Kidney (tissue), 14 donors: Measurements from ENCODE around the gene HYPK. TPM values are rescaled to one million over a fixed set of nuclear protein-coding genes. Genes with fewer than 3 reads are reported as not detected.

Experiments used
- DNase-seq, 5 donors: peaks; one replicate each; pipeline ENCODE4 v3.0.0-alpha.2; 2013 to 2020
- FAIRE-seq: peaks from 2 replicates; lab custom pipeline; 2012; peaks lifted over from hg19 to GRCh38; lab: Jason Lieb, UNC
- H3K27ac ChIP-seq, 2 donors: one replicate each; pipeline ENCODE4 v1.7.0; 2013; ENCODE audit warnings: low read depth in 2 of 2, low read length in 2 of 2, inconsistent platforms in 1 of 2
- H3K27me3 ChIP-seq: one replicate; pipeline ENCODE4 v1.7.1; 2013; ENCODE audit warnings: low read length, inconsistent platforms; ENCODE audit not compliant: control insufficient read depth, insufficient read depth
- H3K36me3 ChIP-seq, 3 donors: one replicate each; pipeline versions ENCODE4 v1.7.0 to v1.7.1; 2013; ENCODE audit warnings: low read length in 3 of 3, control low read depth in 1 of 3, inconsistent platforms in 1 of 3; ENCODE audit not compliant: insufficient read depth in 3 of 3, control insufficient read depth in 2 of 3
- H3K4me1 ChIP-seq, 3 donors: one replicate each; pipeline versions ENCODE4 v1.7.0 to v1.7.1; 2013; ENCODE audit warnings: low read length in 3 of 3, inconsistent platforms in 1 of 3, low read depth in 1 of 3; ENCODE audit not compliant: control insufficient read depth in 2 of 3, insufficient read depth in 2 of 3
- H3K4me3 ChIP-seq, 3 donors: one replicate each; pipeline versions ENCODE4 v1.7.0 to v1.8.1; 2013; ENCODE audit warnings: low read length in 3 of 3, control low read depth in 1 of 3, inconsistent platforms in 1 of 3
- H3K9ac ChIP-seq, 3 donors: one replicate each; pipeline versions ENCODE4 v1.7.0 to v1.7.1; 2013; ENCODE audit warnings: low read length in 3 of 3, control low read depth in 1 of 3, inconsistent platforms in 1 of 3
- H3K9me3 ChIP-seq, 3 donors: one replicate each; pipeline versions ENCODE4 v1.7.0 to v1.7.1; 2013; ENCODE audit warnings: low read length in 3 of 3, control low read depth in 1 of 3, inconsistent platforms in 1 of 3; ENCODE audit not compliant: control insufficient read depth in 2 of 3, insufficient read depth in 1 of 3
- intact Hi-C: fragments of 100-400 bp; cut with DNase I; formaldehyde crosslinking; loops from one replicate; pipeline ENCODE4 v1.11.1; 2022
- polyA plus RNA-seq: library from polyadenylated mRNA; stranded (reverse); fragments of 350-450 nt; fragmentation: Illumina TruSeq; extraction: RNeasy Lipid Tissue Mini Kit (QIAGEN cat#74804); gene quantifications from one replicate; pipeline ENCODE4 v1.2.3, GENCODE V29; 2014; ENCODE audit warnings: low read depth, low replicate concordance; ENCODE audit not compliant: insufficient read depth
- total RNA-seq: library from RNA; stranded (reverse); fragmentation: NEBNext Ultra II Directional; extraction: Animal tissue kit (Norgen Biotek cat#: 25700); gene quantifications from one replicate; pipeline ENCODE4 v1.2.1, GENCODE V29; 2021
- TF ChIP-seq, protein P1 (sequence below): IDR thresholded peaks from 3 replicates; pipeline ENCODE4 v1.5.1; 2012; ENCODE audit warnings: mild to moderate bottlenecking, moderate library complexity, borderline replicate concordance; ENCODE audit not compliant: insufficient read depth; ENCODE audit errors: extremely low read depth
- donor health status: control.
- donor health status: control.
- donor health status: control.
- donor health status: control.
- donor health status: control.
- donor health status: DM: yes; HTN: yes; CAD: no.
- donor health status: Normal renal cell carcinoma (clear cell type).

The HYPK gene
- total and polyA plus RNA-seq, 2 donors from 2014 or later, result 7.7 to 10.2 TPM

DNA sequence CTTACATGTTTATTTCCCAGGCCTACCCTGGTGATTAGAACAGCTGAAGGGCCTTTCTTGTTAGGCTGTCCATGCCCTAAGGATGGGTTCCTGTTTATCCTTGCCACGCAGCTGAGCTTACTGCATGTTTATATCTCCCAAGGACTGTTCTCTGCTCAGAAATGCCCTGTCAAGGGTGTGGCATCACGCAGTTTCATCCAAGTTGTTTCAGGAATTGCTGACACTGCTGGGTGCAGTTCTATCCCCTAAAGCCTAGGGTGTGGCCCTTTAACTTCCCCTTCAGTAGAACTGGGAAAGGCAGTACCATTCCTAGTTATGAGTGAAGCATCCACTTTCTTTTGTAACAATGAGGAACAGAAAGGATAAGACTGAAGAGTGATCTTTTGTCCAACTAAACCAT is 28.6 kb upstream of the HYPK start:
- Histone ChIP-seq H3K4me1 (peaks cover 0 to 5% (median 0%) of the 10 kb centered on the region in 3 donors), H3K9me3 (no peaks in the 10 kb centered on the region), H3K36me3 (peaks cover 9 to 43% (median 32%) of the 10 kb centered on the region in 3 donors), H3K27me3 (no peaks in the 10 kb centered on the region), H3K9ac (no peak overlapping the region), H3K4me3 (no peak overlapping the region), H3K27ac (no peak overlapping the region)
- DNase-seq (no peak), FAIRE-seq (no peak)
- intact Hi-C loops, result no loop called here
- TF ChIP-seq, protein P1, sequence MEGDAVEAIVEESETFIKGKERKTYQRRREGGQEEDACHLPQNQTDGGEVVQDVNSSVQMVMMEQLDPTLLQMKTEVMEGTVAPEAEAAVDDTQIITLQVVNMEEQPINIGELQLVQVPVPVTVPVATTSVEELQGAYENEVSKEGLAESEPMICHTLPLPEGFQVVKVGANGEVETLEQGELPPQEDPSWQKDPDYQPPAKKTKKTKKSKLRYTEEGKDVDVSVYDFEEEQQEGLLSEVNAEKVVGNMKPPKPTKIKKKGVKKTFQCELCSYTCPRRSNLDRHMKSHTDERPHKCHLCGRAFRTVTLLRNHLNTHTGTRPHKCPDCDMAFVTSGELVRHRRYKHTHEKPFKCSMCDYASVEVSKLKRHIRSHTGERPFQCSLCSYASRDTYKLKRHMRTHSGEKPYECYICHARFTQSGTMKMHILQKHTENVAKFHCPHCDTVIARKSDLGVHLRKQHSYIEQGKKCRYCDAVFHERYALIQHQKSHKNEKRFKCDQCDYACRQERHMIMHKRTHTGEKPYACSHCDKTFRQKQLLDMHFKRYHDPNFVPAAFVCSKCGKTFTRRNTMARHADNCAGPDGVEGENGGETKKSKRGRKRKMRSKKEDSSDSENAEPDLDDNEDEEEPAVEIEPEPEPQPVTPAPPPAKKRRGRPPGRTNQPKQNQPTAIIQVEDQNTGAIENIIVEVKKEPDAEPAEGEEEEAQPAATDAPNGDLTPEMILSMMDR, result no peak

DNA sequence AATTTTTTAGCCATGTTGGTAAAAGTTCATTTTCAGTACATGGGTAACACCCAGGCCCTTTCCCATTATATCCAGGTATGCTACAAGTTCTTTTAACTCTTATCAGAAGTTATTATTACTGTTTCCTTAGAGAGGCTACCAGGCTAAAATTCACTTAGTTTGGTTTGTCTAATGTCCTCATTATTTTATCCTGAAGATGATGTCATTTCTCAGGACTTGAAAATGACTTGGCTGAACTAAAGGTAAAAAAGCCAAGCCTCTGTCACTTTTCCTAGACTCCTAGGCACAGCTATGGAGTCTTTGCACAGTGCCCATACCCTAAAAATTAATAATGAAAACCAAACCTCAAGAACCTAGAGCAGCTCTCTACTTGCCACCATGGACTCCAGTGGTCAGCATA is 27.8 kb upstream of the HYPK start:
- no peaks in the 10 kb centered on the region for H3K9me3 ChIP-seq
- no peak overlapping the region for H3K27ac ChIP-seq
- FAIRE-seq (no peak), DNase-seq (no peak)
- no peak overlapping the region for H3K9ac ChIP-seq
- TF ChIP-seq, protein P1, result no peak
- H3K4me3 ChIP-seq, result no peak overlapping the region
- peaks cover 0 to 5% (median 0%) of the 10 kb centered on the region in 3 donors for H3K4me1 ChIP-seq
- no peaks in the 10 kb centered on the region for H3K27me3 ChIP-seq
- peaks cover 9 to 43% (median 32%) of the 10 kb centered on the region in 3 donors for H3K36me3 ChIP-seq
- intact Hi-C loops, result no loop called here

DNA sequence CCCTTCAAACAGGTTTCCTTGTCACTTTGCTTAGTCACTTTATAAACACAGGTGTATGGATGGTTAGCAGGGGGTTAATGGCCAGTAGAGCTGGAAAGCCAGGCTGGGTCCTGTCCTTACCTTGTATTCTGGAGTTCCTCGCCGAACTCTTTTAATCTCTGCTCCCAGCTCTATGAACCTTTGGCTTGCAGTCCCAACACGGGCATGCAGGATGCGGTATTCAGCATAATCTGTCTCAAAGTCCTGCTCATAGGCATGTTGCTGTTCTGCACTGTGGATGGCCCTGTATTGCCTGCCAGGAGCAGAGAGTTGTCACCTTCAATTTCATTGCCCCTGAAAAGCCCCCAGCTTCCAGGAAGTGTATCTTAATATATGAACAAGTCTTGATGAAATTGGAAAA is 26.3 kb upstream of the HYPK start:
- no peak overlapping the region for H3K9ac ChIP-seq
- H3K9me3 ChIP-seq, result no peaks in the 10 kb centered on the region
- FAIRE-seq (no peak), DNase-seq (no peak)
- no peaks in the 10 kb centered on the region for H3K27me3 ChIP-seq
- peaks cover 9 to 34% (median 23%) of the 10 kb centered on the region in 3 donors for H3K36me3 ChIP-seq
- H3K27ac ChIP-seq, result no peak overlapping the region
- TF ChIP-seq, protein P1, result no peak
- peaks cover 0 to 5% (median 0%) of the 10 kb centered on the region in 3 donors for H3K4me1 ChIP-seq
- intact Hi-C loops, result no loop called here
- no peak overlapping the region for H3K4me3 ChIP-seq
